NCI-H1436 (cell line): ENCODE measurements around the gene MEP1A.

Experiments used
- DNase-seq: peaks from one replicate; lab custom pipeline; 2025; lab: John Stamatoyannopoulos, UW

The MEP1A gene

GRCh38 chr6:46776070-46776712, 17.0 kb upstream of the MEP1A start:
- DNase-seq: peak; percentile 32

- DNase-seq: no peak
These were observed 15.5 kb upstream of the MEP1A start for GRCh38 chr6:46777476-46778346.

- peak; percentile 52 for DNase-seq
These were observed 11.5 kb upstream of the MEP1A start for GRCh38 chr6:46781478-46782378.

GRCh38 chr6:46784535-46784934, 8.7 kb upstream of the MEP1A start:
- DNase-seq: no peak

- no peak for DNase-seq
These were observed 5.2 kb upstream of the MEP1A start for GRCh38 chr6:46787871-46788540.

GRCh38 chr6:46788791-46789190, 4.4 kb upstream of the MEP1A start:
- DNase-seq: no peak

- DNase-seq: no peak
These were observed 3.5 kb upstream of the MEP1A start for GRCh38 chr6:46789434-46790354.

GRCh38 chr6:46790355-46790874, 2.8 kb upstream of the MEP1A start:
- no peak for DNase-seq

- no peak for DNase-seq
These were observed 554 bp upstream of the MEP1A start for GRCh38 chr6:46792635-46793034.

GRCh38 chr6:46794068-46794467, 879 bp downstream of the MEP1A start:
- no peak for DNase-seq

GRCh38 chr6:46795816-46796215, 2.6 kb downstream of the MEP1A start:
- no peak for DNase-seq

GRCh38 chr6:46796848-46797580, 3.8 kb downstream of the MEP1A start:
- no peak for DNase-seq

GRCh38 chr6:46799657-46800056, 6.5 kb downstream of the MEP1A start:
- DNase-seq: no peak

GRCh38 chr6:46808806-46809205, 15.6 kb downstream of the MEP1A start:
- no peak for DNase-seq

- DNase-seq: no peak
These were observed 21.9 kb downstream of the MEP1A start for GRCh38 chr6:46815130-46815529.

- no peak for DNase-seq
These were observed 23.4 kb downstream of the MEP1A start for GRCh38 chr6:46816626-46817025.

- DNase-seq: no peak
These were observed 26.4 kb downstream of the MEP1A start for GRCh38 chr6:46819561-46819960.

- no peak for DNase-seq
These were observed 28.3 kb downstream of the MEP1A start for GRCh38 chr6:46821458-46821881.

- DNase-seq: no peak
These were observed 35.8 kb downstream of the MEP1A start for GRCh38 chr6:46828939-46829338.

- no peak for DNase-seq
These were observed 39.6 kb downstream of the MEP1A start for GRCh38 chr6:46832816-46833215.
